CD14-positive monocyte (primary cell): Measurements from ENCODE around the gene CMSS1. TPM values are rescaled to one million over a fixed set of nuclear protein-coding genes. Genes with fewer than 3 reads are reported as not detected.

Experiments used
- DNase-seq, 3 donors: peaks; one replicate each; pipeline ENCODE4 v3.0.0-alpha.2; 2011 to 2022
- H2AFZ ChIP-seq: 2 replicates; pipeline ENCODE4 v1.6.0; 2012; ENCODE audit warnings: mild to moderate bottlenecking, low read depth, low read length, inconsistent platforms; ENCODE audit not compliant: insufficient read depth, poor library complexity, severe bottlenecking
- H3K27ac ChIP-seq, 2 donors: 1 replicate in 1 of 2; 2 replicates in 1 of 2; pipeline ENCODE4 v1.5.1; 2012 to 2013; ENCODE audit warnings: low read length in 2 of 2, control low read depth in 1 of 2, inconsistent platforms in 1 of 2, low read depth in 1 of 2, mild to moderate bottlenecking in 1 of 2
- H3K27me3 ChIP-seq, 2 donors: one replicate each; pipeline versions ENCODE4 v1.6.0 to v1.6.1; 2011 to 2013; ENCODE audit warnings: low read length in 2 of 2; ENCODE audit not compliant: control insufficient read depth in 2 of 2, insufficient read depth in 2 of 2
- H3K36me3 ChIP-seq, 2 donors: replicated peaks in 1 of 2; 1 replicate in 1 of 2; 2 replicates in 1 of 2; pipeline versions ENCODE4 v1.5.1 to v1.6.1; 2012 to 2013; ENCODE audit warnings: low read length in 2 of 2, control low read depth in 1 of 2, inconsistent platforms in 1 of 2, mild to moderate bottlenecking in 1 of 2; ENCODE audit not compliant: insufficient read depth in 2 of 2, control insufficient read depth in 1 of 2
- H3K4me1 ChIP-seq, 2 donors: 1 replicate in 1 of 2; 2 replicates in 1 of 2; pipeline versions ENCODE4 v1.5.1 to v1.6.1; 2012 to 2013; ENCODE audit warnings: low read length in 2 of 2, control low read depth in 1 of 2, inconsistent platforms in 1 of 2, mild to moderate bottlenecking in 1 of 2, moderate library complexity in 1 of 2; ENCODE audit not compliant: insufficient read depth in 2 of 2, control insufficient read depth in 1 of 2
- H3K4me2 ChIP-seq: replicated peaks from 2 replicates; pipeline ENCODE3; 2012; ENCODE audit warnings: low read length, moderate library complexity, mild to moderate bottlenecking; ENCODE audit not compliant: poor library complexity, severe bottlenecking; ENCODE audit errors: extremely low read depth
- H3K4me3 ChIP-seq, 3 experiments: fragments of 200-600 bp in 1 of 3; sonication (generic) in 1 of 3; replicated peaks in 1 of 3; 1 replicate in 2 of 3; 2 replicates in 1 of 3; pipeline ENCODE4 v1.5.1; 2011 to 2013; ENCODE audit warnings: low read length in 3 of 3, mild to moderate bottlenecking in 3 of 3, control low read depth in 2 of 3, low read depth in 2 of 3, inconsistent platforms in 1 of 3, moderate library complexity in 1 of 3
- H3K79me2 ChIP-seq: 2 replicates; pipeline ENCODE4 v1.6.0; 2012; ENCODE audit warnings: mild to moderate bottlenecking, control low read depth, inconsistent platforms, low read length, moderate library complexity; ENCODE audit not compliant: insufficient read depth
- H3K9ac ChIP-seq: 2 replicates; pipeline ENCODE4 v1.6.0; 2017; ENCODE audit warnings: low read length, mild to moderate bottlenecking; ENCODE audit not compliant: insufficient read depth, poor library complexity, severe bottlenecking
- H3K9me3 ChIP-seq, 2 donors: replicated peaks in 1 of 2; 1 replicate in 1 of 2; 2 replicates in 1 of 2; pipeline versions ENCODE4 v1.5.1 to v1.6.1; 2012 to 2013; ENCODE audit warnings: low read length in 2 of 2, control low read depth in 1 of 2; ENCODE audit not compliant: control insufficient read depth in 1 of 2, insufficient read depth in 1 of 2
- H4K20me1 ChIP-seq: 2 replicates; pipeline ENCODE4 v1.6.0; 2012; ENCODE audit warnings: mild to moderate bottlenecking, low read length, control low read depth, moderate library complexity; ENCODE audit not compliant: insufficient read depth
- H3K27ac Mint-ChIP-seq, 7 donors: one replicate each; pipeline ENCODE4 v1.8.0; 2020; ENCODE audit warnings: mild to moderate bottlenecking in 7 of 7, mixed read lengths in 7 of 7, moderate library complexity in 6 of 7, inconsistent platforms in 2 of 7
- H3K27me3 Mint-ChIP-seq, 3 donors: one replicate each; pipeline ENCODE4 v1.8.0; 2021 to 2022; ENCODE audit warnings: low read depth in 3 of 3, mild to moderate bottlenecking in 3 of 3, mixed read lengths in 3 of 3, moderate library complexity in 3 of 3, inconsistent platforms in 1 of 3
- H3K36me3 Mint-ChIP-seq, 2 donors: one replicate each; pipeline ENCODE4 v1.8.0; 2020; ENCODE audit warnings: mixed read lengths in 2 of 2, inconsistent platforms in 1 of 2, mild to moderate bottlenecking in 1 of 2
- H3K4me1 Mint-ChIP-seq: one replicate; pipeline ENCODE4 v1.8.0; 2020; ENCODE audit warnings: mild to moderate bottlenecking, mixed read lengths
- H3K4me3 Mint-ChIP-seq, 2 donors: one replicate each; pipeline ENCODE4 v1.8.0; 2020; ENCODE audit warnings: mild to moderate bottlenecking in 2 of 2, mixed read lengths in 2 of 2, moderate library complexity in 1 of 2
- H3K9me3 Mint-ChIP-seq, 7 donors: one replicate each; pipeline ENCODE4 v1.8.0; 2020 to 2022; ENCODE audit warnings: mixed read lengths in 7 of 7, mild to moderate bottlenecking in 6 of 7, moderate library complexity in 6 of 7, inconsistent platforms in 2 of 7
- WGBS: methylation state at CpG from one replicate; pipeline ENCODE4 v1.1.5; 2013; ENCODE audit warnings: missing lambda C conversion rate; ENCODE audit not compliant: insufficient coverage; 5-methylcytosine and 5-hydroxymethylcytosine counted together
- intact Hi-C, 2 donors: fragments of 100-400 bp; cut with micrococcal nuclease; formaldehyde crosslinking; loops; one replicate each; pipeline versions ENCODE4 v1.15.0 to v1.15.1; 2023
- polyA plus RNA-seq, 3 donors: library from polyadenylated mRNA; depleted of rRNA in 1 of 3; unstranded in 2 of 3; stranded (reverse) in 1 of 3; fragments of 300-500 nt in 2 of 3; fragments of >200 nt in 1 of 3; fragmentation: Illumina TruSeq in 2 of 3; gene quantifications; 1 replicate in 2 of 3; 2 replicates in 1 of 3; pipeline ENCODE4 v1.2.3, GENCODE V29; 2012 to 2021
- TF ChIP-seq, protein P1 (sequence below): fragments of 200-600 bp; IDR thresholded peaks from one replicate; pipeline ENCODE4 v1.8.0; 2022; ENCODE audit warnings: antibody characterized with exemption, mild to moderate bottlenecking

Gene CMSS1
- polyA plus RNA-seq, 3 donors: 1.1 to 3.6 (median 2.2) TPM

DNA sequence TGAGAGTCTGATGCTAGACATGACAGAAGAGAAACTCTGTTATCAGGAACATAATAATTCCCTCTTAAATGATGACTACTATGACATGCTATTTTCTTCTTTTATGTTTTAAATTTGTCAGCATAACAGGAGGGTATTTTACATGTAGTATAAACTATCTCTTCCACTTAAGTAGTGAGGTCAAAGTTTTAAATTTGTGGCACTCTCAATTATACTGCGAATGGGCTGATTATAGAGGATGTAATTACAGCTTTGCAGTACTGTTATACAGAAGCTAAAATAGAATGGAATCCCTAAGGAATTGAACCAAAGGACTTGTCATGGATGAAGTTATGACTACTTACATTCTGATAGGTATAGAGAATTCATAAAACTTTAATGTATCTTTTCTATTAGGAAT lies 34.3 kb downstream of the CMSS1 start:
- intact Hi-C loops: no loop called here
- no peaks in the 10 kb centered on the region for H3K79me2 ChIP-seq
- whole genome bisulfite sequencing: no CpG with 5 or more reads among the region's 1 CpG

DNA sequence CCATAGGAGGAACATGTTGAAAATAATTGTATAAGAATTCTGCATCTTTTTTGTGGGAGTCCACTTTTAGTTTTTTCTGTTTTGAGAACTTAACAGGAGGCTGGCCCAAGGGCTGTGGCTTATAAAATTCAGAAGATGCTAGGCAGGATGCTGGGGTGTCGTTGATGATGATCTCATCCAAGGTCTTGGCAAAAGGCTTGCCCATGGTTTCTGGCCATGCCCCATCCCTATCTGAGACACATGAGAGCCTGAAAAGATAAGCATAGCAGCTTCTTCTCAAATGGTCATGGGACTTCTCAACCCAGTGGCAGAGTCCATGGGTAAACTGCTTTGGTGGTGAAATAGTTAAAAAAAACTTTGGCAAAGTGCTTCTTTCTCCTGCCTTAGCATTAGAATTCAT lies 35.2 kb downstream of the CMSS1 start:
- no peaks in the 10 kb centered on the region for H3K36me3 ChIP-seq
- no peaks in the 10 kb centered on the region for H3K79me2 ChIP-seq
- Mint-ChIP-seq H3K36me3 (no peaks in the 10 kb centered on the region), H3K27me3 (peaks cover 0 to 2% (median 0%) of the 10 kb centered on the region in 3 donors), H3K9me3 (peaks cover 0 to 2% (median 0%) of the 10 kb centered on the region in 7 donors), H3K4me1 (no peaks in the 10 kb centered on the region), H3K27ac (no peak overlapping the region), H3K4me3 (no peak overlapping the region)
- TF ChIP-seq, protein P1, sequence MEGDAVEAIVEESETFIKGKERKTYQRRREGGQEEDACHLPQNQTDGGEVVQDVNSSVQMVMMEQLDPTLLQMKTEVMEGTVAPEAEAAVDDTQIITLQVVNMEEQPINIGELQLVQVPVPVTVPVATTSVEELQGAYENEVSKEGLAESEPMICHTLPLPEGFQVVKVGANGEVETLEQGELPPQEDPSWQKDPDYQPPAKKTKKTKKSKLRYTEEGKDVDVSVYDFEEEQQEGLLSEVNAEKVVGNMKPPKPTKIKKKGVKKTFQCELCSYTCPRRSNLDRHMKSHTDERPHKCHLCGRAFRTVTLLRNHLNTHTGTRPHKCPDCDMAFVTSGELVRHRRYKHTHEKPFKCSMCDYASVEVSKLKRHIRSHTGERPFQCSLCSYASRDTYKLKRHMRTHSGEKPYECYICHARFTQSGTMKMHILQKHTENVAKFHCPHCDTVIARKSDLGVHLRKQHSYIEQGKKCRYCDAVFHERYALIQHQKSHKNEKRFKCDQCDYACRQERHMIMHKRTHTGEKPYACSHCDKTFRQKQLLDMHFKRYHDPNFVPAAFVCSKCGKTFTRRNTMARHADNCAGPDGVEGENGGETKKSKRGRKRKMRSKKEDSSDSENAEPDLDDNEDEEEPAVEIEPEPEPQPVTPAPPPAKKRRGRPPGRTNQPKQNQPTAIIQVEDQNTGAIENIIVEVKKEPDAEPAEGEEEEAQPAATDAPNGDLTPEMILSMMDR: no peak
- intact Hi-C loops: no loop called here
- H3K4me2 ChIP-seq: no peak overlapping the region
- no peaks in the 10 kb centered on the region for H3K9me3 ChIP-seq
- peaks cover 6% of the 10 kb centered on the region in 2 donors for H3K4me1 ChIP-seq
- WGBS: 100% methylated on average over 1 of the region's 1 CpG
- no peaks in the 10 kb centered on the region for H3K27me3 ChIP-seq
- no peak overlapping the region for H3K27ac ChIP-seq
- no peak overlapping the region for H3K4me3 ChIP-seq
- H4K20me1 ChIP-seq: no peaks in the 10 kb centered on the region
- H2AFZ ChIP-seq: no peak overlapping the region
- no peak overlapping the region for H3K9ac ChIP-seq
- no peak for DNase-seq

More for the DNA sequence above, 34.3 kb downstream of the CMSS1 start:
- Mint-ChIP-seq H3K27me3 (peaks cover 0 to 2% (median 0%) of the 10 kb centered on the region in 3 donors), H3K27ac (no peak overlapping the region), H3K9me3 (no peaks in the 10 kb centered on the region), H3K4me3 (no peak overlapping the region), H3K36me3 (no peaks in the 10 kb centered on the region), H3K4me1 (no peaks in the 10 kb centered on the region)
- no peaks in the 10 kb centered on the region for H4K20me1 ChIP-seq
- no peak overlapping the region for H3K9ac ChIP-seq
- no peak overlapping the region for H2AFZ ChIP-seq
- H3K36me3 ChIP-seq: no peaks in the 10 kb centered on the region
- peaks cover 6% of the 10 kb centered on the region in 2 donors for H3K4me1 ChIP-seq
- TF ChIP-seq, protein P1: no peak
- H3K4me2 ChIP-seq: no peak overlapping the region
- no peak for DNase-seq
- no peak overlapping the region for H3K4me3 ChIP-seq
- no peaks in the 10 kb centered on the region for H3K27me3 ChIP-seq
- no peak overlapping the region for H3K27ac ChIP-seq
- H3K9me3 ChIP-seq: no peaks in the 10 kb centered on the region
